ENCODE results near the gene NUTF2.

DNA sequence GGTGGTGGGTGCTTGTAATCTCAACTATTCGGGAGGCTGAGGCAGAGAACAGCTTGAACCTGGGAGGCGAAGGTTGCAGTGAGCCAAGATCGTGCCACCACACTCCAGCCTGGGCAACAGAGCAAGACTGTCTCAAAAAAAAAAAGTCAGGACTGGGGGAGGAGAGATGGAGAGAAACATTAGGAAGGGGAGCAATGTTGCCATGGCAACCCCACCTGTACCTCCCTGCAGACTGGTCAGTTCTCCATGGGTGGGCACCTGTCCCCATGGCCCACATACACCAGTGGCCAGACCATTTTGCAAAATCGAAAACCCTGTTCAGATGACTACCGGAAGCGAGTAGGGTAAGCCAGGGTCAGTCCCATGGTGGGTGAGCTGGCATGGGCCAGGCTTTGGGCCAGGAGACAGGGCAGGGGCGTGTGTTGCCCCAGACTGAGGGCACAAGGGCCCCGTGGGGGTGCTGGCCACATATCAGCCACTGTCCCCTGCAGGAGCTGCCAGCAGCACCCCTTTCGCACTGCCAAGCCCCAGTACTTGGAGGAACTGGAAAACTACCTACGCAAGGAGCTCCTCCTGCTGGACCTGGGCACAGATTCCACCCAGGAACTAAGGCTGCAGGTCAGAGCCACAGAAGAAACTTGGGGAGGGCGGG is 26.0 kb upstream of the NUTF2 start:
- TF ChIP-seq CTCF (conservative IDR thresholded peaks at IDR 0.05; ENCODE audit: low read depth, low read length) (no peak), USF2 (IDR thresholded peaks at IDR 0.05; ENCODE audit: low read depth, low read length) (no peak), MAZ (IDR thresholded peaks at IDR 0.05; ENCODE audit: borderline replicate concordance, low read depth, low read length) (no peak), FOS (IDR thresholded peaks at IDR 0.05; ENCODE audit: low read depth, low read length) (no peak), CHD1 (IDR thresholded peaks at IDR 0.05; ENCODE audit: low read depth, low read length) (no peak), ELK1 (IDR thresholded peaks at IDR 0.05; ENCODE audit: borderline replicate concordance, low read depth, low read length) (no peak), MXI1 (IDR thresholded peaks at IDR 0.05; ENCODE audit: borderline replicate concordance, low read depth, low read length) (no peak), RAD21 (IDR thresholded peaks at IDR 0.05; ENCODE audit: low read length) (no peak), POLR2A (IDR thresholded peaks at IDR 0.05; ENCODE audit: low read depth, low read length) (no peak), SMC3 (IDR thresholded peaks at IDR 0.05; ENCODE audit: low read depth, low read length) (no peak)
